Stimulated activated CD8-positive, alpha-beta memory T cell treated with anti-CD3 and anti-CD28 coated beads, Interleukin-4, amount 100 ng/mL, for 1 hour (primary cell): ENCODE measurements around the gene DTNBP1.

Experiments used
- DNase-seq, 2 donors: peaks; one replicate each; pipeline ENCODE4 v3.0.0-alpha.2; 2020; ENCODE audit warnings: low read depth in 2 of 2, low spot score in 1 of 2

Gene DTNBP1

GRCh38 chr6:15594512-15595259 is 68.1 kb downstream of the DTNBP1 start:
- no peak for DNase-seq

- DNase-seq: no peak
Measured at GRCh38 chr6:15593798-15594197, 69.0 kb downstream of the DTNBP1 start.

GRCh38 chr6:15592610-15593009 is 70.2 kb downstream of the DTNBP1 start:
- DNase-seq: no peak

GRCh38 chr6:15588971-15589634 is 73.7 kb downstream of the DTNBP1 start:
- DNase-seq: no peak

GRCh38 chr6:15586503-15586902 is 76.3 kb downstream of the DTNBP1 start:
- DNase-seq: no peak

- no peak for DNase-seq
Measured at GRCh38 chr6:15585760-15586214, 77.0 kb downstream of the DTNBP1 start.

- no peak for DNase-seq
Measured at GRCh38 chr6:15582499-15582898, 80.3 kb downstream of the DTNBP1 start.

- DNase-seq: no peak
Measured at GRCh38 chr6:15581751-15582150, 81.1 kb downstream of the DTNBP1 start.

- no peak for DNase-seq
Measured at GRCh38 chr6:15580326-15580725, 82.5 kb downstream of the DTNBP1 start.

GRCh38 chr6:15578716-15579391 is 84.0 kb downstream of the DTNBP1 start:
- DNase-seq: no peak

- DNase-seq: no peak
Measured at GRCh38 chr6:15577550-15578171, 85.2 kb downstream of the DTNBP1 start.

- DNase-seq: no peak
Measured at GRCh38 chr6:15577106-15577505, 85.7 kb downstream of the DTNBP1 start.

GRCh38 chr6:15575357-15576033 is 87.3 kb downstream of the DTNBP1 start:
- DNase-seq: no peak

- no peak for DNase-seq
Measured at GRCh38 chr6:15574486-15574885, 88.3 kb downstream of the DTNBP1 start.

- DNase-seq: no peak
Measured at GRCh38 chr6:15574023-15574422, 88.8 kb downstream of the DTNBP1 start.

- DNase-seq: no peak
Measured at GRCh38 chr6:15573384-15573783, 89.4 kb downstream of the DTNBP1 start.

- no peak for DNase-seq
Measured at GRCh38 chr6:15572296-15573016, 90.4 kb downstream of the DTNBP1 start.

- no peak for DNase-seq
Measured at GRCh38 chr6:15570171-15570570, 92.7 kb downstream of the DTNBP1 start.

GRCh38 chr6:15569035-15569995 is 93.5 kb downstream of the DTNBP1 start:
- DNase-seq: no peak
